H1 (cell line): ENCODE data around the gene TMIGD1. TPM values are rescaled to one million over a fixed set of nuclear protein-coding genes. Genes with fewer than 3 reads are reported as not detected.

Experiments used
- CTCF ChIA-PET: fragments of 300-600 bp; sonication (Branson Sonifier 250); formaldehyde crosslinking; loops from one replicate; lab custom pipeline; 2021; ENCODE audit not compliant: partially characterized antibody; lab: Charles Lee
- POLR2A ChIA-PET: fragments of 300-600 bp; sonication (Branson Sonifier 250); formaldehyde crosslinking; loops from one replicate; lab custom pipeline; 2021; ENCODE audit warnings: inconsistent platforms; ENCODE audit not compliant: partially characterized antibody; lab: Charles Lee
- DNase-seq, 2 experiments: peaks; one replicate each; pipeline versions ENCODE4 v3.0.0 to v3.0.0-alpha.2; 2010 to 2022; ENCODE audit warnings: low spot score in 2 of 2, low read depth in 1 of 2, mixed read lengths in 1 of 2
- FAIRE-seq: peaks from 2 replicates; lab custom pipeline; 2011; peaks lifted over from hg19 to GRCh38; lab: Jason Lieb, UNC
- H2AFZ ChIP-seq: 2 replicates; pipeline ENCODE4 v1.8.1; 2012; ENCODE audit warnings: low read length, inconsistent platforms
- H2AK5ac ChIP-seq: 2 replicates; pipeline ENCODE4 v1.6.1; 2013; ENCODE audit warnings: low read depth, low read length
- H2BK120ac ChIP-seq: replicated peaks from 2 replicates; pipeline ENCODE3; 2013; ENCODE audit warnings: low read depth, low read length, inconsistent platforms
- H2BK12ac ChIP-seq: 2 replicates; pipeline ENCODE4 v1.6.1; 2013; ENCODE audit warnings: low read depth, low read length
- H2BK15ac ChIP-seq: 2 replicates; pipeline ENCODE4 v1.6.1; 2013; ENCODE audit warnings: low read length
- H2BK20ac ChIP-seq: 2 replicates; pipeline ENCODE4 v1.6.1; 2013; ENCODE audit warnings: low read length
- H2BK5ac ChIP-seq: 2 replicates; pipeline ENCODE4 v1.6.1; 2013; ENCODE audit warnings: low read depth, low read length
- H3K14ac ChIP-seq: 2 replicates; pipeline ENCODE4 v1.6.1; 2013; ENCODE audit warnings: inconsistent platforms; ENCODE audit not compliant: insufficient read length
- H3K18ac ChIP-seq: 2 replicates; pipeline ENCODE4 v1.6.1; 2013; ENCODE audit warnings: low read length; ENCODE audit errors: extremely low read depth
- H3K23ac ChIP-seq: 2 replicates; pipeline ENCODE4 v1.6.1; 2013; ENCODE audit warnings: inconsistent platforms; ENCODE audit not compliant: insufficient read length
- H3K23me2 ChIP-seq: 2 replicates; pipeline ENCODE4 v1.6.1; 2013; ENCODE audit warnings: low read depth, low read length
- H3K27ac ChIP-seq: 2 replicates; pipeline ENCODE4 v1.6.1; 2011; ENCODE audit warnings: low read depth, low read length, inconsistent platforms
- H3K27me3 ChIP-seq, 4 experiments: replicated peaks in 1 of 4; 1 replicate in 1 of 4; 2 replicates in 3 of 4; pipeline versions ENCODE4 v1.6.1 to v1.8.1; 2011 to 2013; ENCODE audit warnings: low read length in 3 of 4, mild to moderate bottlenecking in 3 of 4, inconsistent platforms in 2 of 4, mixed read lengths in 2 of 4, moderate library complexity in 1 of 4; ENCODE audit not compliant: control insufficient read depth in 3 of 4, insufficient read depth in 3 of 4; ENCODE audit errors: extremely low read depth in 1 of 4
- H3K36me3 ChIP-seq, 4 experiments: 2 replicates each; pipeline versions ENCODE4 v1.6.1 to v1.8.1; 2011 to 2013; ENCODE audit warnings: mild to moderate bottlenecking in 4 of 4, low read length in 3 of 4, moderate library complexity in 2 of 4, control low read depth in 1 of 4, inconsistent platforms in 1 of 4; ENCODE audit not compliant: insufficient read depth in 4 of 4, control insufficient read depth in 2 of 4
- H3K4ac ChIP-seq: replicated peaks from 2 replicates; pipeline ENCODE3; 2013; ENCODE audit warnings: low read length, low read depth, mixed read lengths, inconsistent platforms; ENCODE audit not compliant: insufficient read length
- H3K4me1 ChIP-seq, 4 experiments: replicated peaks in 1 of 4; 1 replicate in 1 of 4; 2 replicates in 3 of 4; pipeline versions ENCODE4 v1.6.1 to v1.8.1; 2011 to 2013; ENCODE audit warnings: low read length in 3 of 4, inconsistent platforms in 2 of 4, mixed read lengths in 1 of 4; ENCODE audit not compliant: insufficient read depth in 4 of 4, control insufficient read depth in 3 of 4
- H3K4me2 ChIP-seq, 2 experiments: 2 replicates each; pipeline versions ENCODE4 v1.6.1 to v1.8.1; 2011 to 2013; ENCODE audit warnings: low read depth in 2 of 2, low read length in 2 of 2, control low read depth in 1 of 2, inconsistent platforms in 1 of 2, mild to moderate bottlenecking in 1 of 2; ENCODE audit not compliant: insufficient read depth in 1 of 2
- H3K4me3 ChIP-seq, 4 experiments: fragments of 200-600, 300-600 bp in 1 of 4; sonication (generic), shearing (Covaris generic), sonication (Bioruptor Twin) in 1 of 4; 2 replicates each; pipeline versions ENCODE4 v1.5.1 to v1.8.1; 2011 to 2016; ENCODE audit warnings: low read length in 4 of 4, low read depth in 3 of 4, control low read depth in 2 of 4, inconsistent platforms in 2 of 4, mild to moderate bottlenecking in 2 of 4, mixed read lengths in 1 of 4, moderate library complexity in 1 of 4; ENCODE audit not compliant: insufficient read depth in 2 of 4; ENCODE audit errors: extremely low read depth in 1 of 4
- H3K56ac ChIP-seq: replicated peaks from 2 replicates; pipeline ENCODE3; 2013; ENCODE audit warnings: low read depth, mild to moderate bottlenecking, mixed read lengths, low read length, inconsistent platforms; ENCODE audit not compliant: insufficient read length
- H3K79me1 ChIP-seq: 2 replicates; pipeline ENCODE4 v1.6.1; 2013; ENCODE audit warnings: low read depth, low read length, control low read depth
- H3K79me2 ChIP-seq, 2 experiments: 2 replicates each; pipeline versions ENCODE4 v1.6.1 to v1.8.1; 2012 to 2013; ENCODE audit warnings: low read length in 2 of 2, mild to moderate bottlenecking in 2 of 2, inconsistent platforms in 1 of 2; ENCODE audit not compliant: insufficient read depth in 2 of 2, control insufficient read depth in 1 of 2
- H3K9ac ChIP-seq, 4 experiments: replicated peaks in 1 of 4; 1 replicate in 1 of 4; 2 replicates in 3 of 4; pipeline versions ENCODE4 v1.6.1 to v1.8.1; 2011 to 2013; ENCODE audit warnings: low read depth in 3 of 4, low read length in 3 of 4, control low read depth in 2 of 4, mild to moderate bottlenecking in 2 of 4, moderate library complexity in 2 of 4, inconsistent platforms in 1 of 4; ENCODE audit errors: extremely low read depth in 1 of 4
- H3K9me3 ChIP-seq, 2 experiments: 2 replicates each; pipeline versions ENCODE4 v1.6.1 to v1.8.1; 2012 to 2013; ENCODE audit warnings: mild to moderate bottlenecking in 2 of 2, moderate library complexity in 2 of 2, control low read depth in 1 of 2, inconsistent platforms in 1 of 2, low read depth in 1 of 2, low read length in 1 of 2, mixed read lengths in 1 of 2; ENCODE audit not compliant: insufficient read depth in 2 of 2
- H4K20me1 ChIP-seq, 2 experiments: replicated peaks in 1 of 2; 2 replicates each; pipeline versions ENCODE3 to v1.8.1; 2011 to 2013; ENCODE audit warnings: inconsistent platforms in 2 of 2, low read length in 2 of 2, mild to moderate bottlenecking in 1 of 2; ENCODE audit not compliant: insufficient read depth in 2 of 2, control insufficient read depth in 1 of 2
- H4K5ac ChIP-seq: 2 replicates; pipeline ENCODE4 v1.6.1; 2013; ENCODE audit warnings: low read length, low read depth, mixed read lengths, inconsistent platforms; ENCODE audit not compliant: insufficient read length
- H4K8ac ChIP-seq: 2 replicates; pipeline ENCODE4 v1.8.0; 2013; ENCODE audit warnings: mild to moderate bottlenecking, moderate library complexity, low read length, inconsistent platforms; ENCODE audit not compliant: insufficient read depth; ENCODE audit errors: extremely low read depth
- H4K91ac ChIP-seq: replicated peaks from 2 replicates; pipeline ENCODE3; 2013; ENCODE audit warnings: low read length, mixed read lengths, inconsistent platforms; ENCODE audit not compliant: insufficient read length
- GABPA ChIP-seq: IDR thresholded peaks from 2 replicates; pipeline ENCODE4 v1.6.1; 2011; ENCODE audit warnings: mild to moderate bottlenecking, low read length, moderate library complexity, borderline replicate concordance; ENCODE audit not compliant: insufficient read depth
- KDM1A ChIP-seq: fragments of 200-600, 300-600 bp; sonication (generic); IDR thresholded peaks from 2 replicates; pipeline ENCODE4 v1.7.1; 2016; ENCODE audit warnings: mild to moderate bottlenecking, low read length, borderline replicate concordance
- SIRT6 ChIP-seq: IDR thresholded peaks from one replicate; pipeline ENCODE4 v1.7.1; 2012; ENCODE audit warnings: low read length, inconsistent platforms
- SRF ChIP-seq: IDR thresholded peaks from 2 replicates; pipeline ENCODE4 v1.6.1; 2011; ENCODE audit warnings: mild to moderate bottlenecking, low read depth, low read length, moderate library complexity
- TAF1 ChIP-seq: IDR thresholded peaks from 2 replicates; pipeline ENCODE4 v1.6.1; 2011; ENCODE audit warnings: mild to moderate bottlenecking, low read depth, low read length
- WGBS, 2 experiments: shearing (Covaris generic) in 1 of 2; methylation state at CpG; one replicate each; pipeline versions ENCODE4 v1.1.6 to v1.1.7; 2013 to 2015; ENCODE audit warnings: low lambda C conversion rate in 2 of 2, mixed read lengths in 2 of 2, inconsistent platforms in 1 of 2, low coverage in 1 of 2, missing lambda C conversion rate in 1 of 2; ENCODE audit not compliant: insufficient replicate concordance in 2 of 2, insufficient coverage in 1 of 2, insufficient read length in 1 of 2; ENCODE audit errors: extremely low coverage in 1 of 2, missing lambda C conversion rate in 1 of 2; 5-methylcytosine and 5-hydroxymethylcytosine counted together
- long read RNA-seq, 2 experiments: library from RNA in 1 of 2; library from capped mRNA in 1 of 2; stranded (forward); transcript quantifications; one replicate each; pipeline ENCODE4 v2.0.0, GENCODE V29; 2021; ENCODE audit warnings: inconsistent platforms in 1 of 2
- polyA minus RNA-seq, 3 experiments: library from RNA; depleted of rRNA, polyadenylated mRNA; stranded (reverse); fragments of >200 nt; gene quantifications; 1 replicate in 2 of 3; 2 replicates in 1 of 3; pipeline ENCODE4 v1.2.3, GENCODE V29; 2011
- polyA plus RNA-seq, 7 experiments: library from polyadenylated mRNA; depleted of rRNA in 3 of 7; stranded (reverse) in 5 of 7; unstranded in 2 of 7; fragments of >200 nt in 5 of 7; fragments of 200-250 nt in 2 of 7; gene quantifications; 1 replicate in 5 of 7; 2 replicates in 1 of 7; 4 replicates in 1 of 7; pipeline versions ENCODE4 v1.2.1 to v1.2.3, GENCODE V29; 2011 to 2013; ENCODE audit warnings: missing spikeins in 2 of 7, mixed read lengths in 2 of 7
- total RNA-seq: library from RNA; stranded (reverse); fragmentation: NEBNext Ultra II Directional; extraction: Animal tissue kit (Norgen Biotek cat#: 25700); gene quantifications from 2 replicates; pipeline ENCODE4 v1.2.1, GENCODE V29; 2021

TMIGD1 gene, protein sequence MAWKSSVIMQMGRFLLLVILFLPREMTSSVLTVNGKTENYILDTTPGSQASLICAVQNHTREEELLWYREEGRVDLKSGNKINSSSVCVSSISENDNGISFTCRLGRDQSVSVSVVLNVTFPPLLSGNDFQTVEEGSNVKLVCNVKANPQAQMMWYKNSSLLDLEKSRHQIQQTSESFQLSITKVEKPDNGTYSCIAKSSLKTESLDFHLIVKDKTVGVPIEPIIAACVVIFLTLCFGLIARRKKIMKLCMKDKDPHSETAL
- not detected in 2 replicates for total RNA-seq
- not detected in 2 replicates for polyA plus RNA-seq (2011; rRNA removed)
- not detected for polyA plus RNA-seq (2011; cell fraction: cytosol; rRNA removed)
- polyA plus RNA-seq (2011; cell fraction: nucleus; rRNA removed), result not detected
- not detected in 4 replicates for polyA plus RNA-seq (2012, experiment 1 of 2)
- polyA plus RNA-seq (2012, experiment 2 of 2), result not detected
- polyA plus RNA-seq (2013, experiment 1 of 2), result not detected
- not detected for polyA plus RNA-seq (2013, experiment 2 of 2)
- not detected in 2 replicates for polyA minus RNA-seq (2011; rRNA and poly(A)+ RNA removed)
- polyA minus RNA-seq (2011; cell fraction: cytosol; rRNA and poly(A)+ RNA removed), result not detected
- polyA minus RNA-seq (2011; cell fraction: nucleus; rRNA and poly(A)+ RNA removed), result not detected
- long read RNA-seq, experiment 1, result 0 reads
- long read RNA-seq, experiment 2, result 0 reads

DNA sequence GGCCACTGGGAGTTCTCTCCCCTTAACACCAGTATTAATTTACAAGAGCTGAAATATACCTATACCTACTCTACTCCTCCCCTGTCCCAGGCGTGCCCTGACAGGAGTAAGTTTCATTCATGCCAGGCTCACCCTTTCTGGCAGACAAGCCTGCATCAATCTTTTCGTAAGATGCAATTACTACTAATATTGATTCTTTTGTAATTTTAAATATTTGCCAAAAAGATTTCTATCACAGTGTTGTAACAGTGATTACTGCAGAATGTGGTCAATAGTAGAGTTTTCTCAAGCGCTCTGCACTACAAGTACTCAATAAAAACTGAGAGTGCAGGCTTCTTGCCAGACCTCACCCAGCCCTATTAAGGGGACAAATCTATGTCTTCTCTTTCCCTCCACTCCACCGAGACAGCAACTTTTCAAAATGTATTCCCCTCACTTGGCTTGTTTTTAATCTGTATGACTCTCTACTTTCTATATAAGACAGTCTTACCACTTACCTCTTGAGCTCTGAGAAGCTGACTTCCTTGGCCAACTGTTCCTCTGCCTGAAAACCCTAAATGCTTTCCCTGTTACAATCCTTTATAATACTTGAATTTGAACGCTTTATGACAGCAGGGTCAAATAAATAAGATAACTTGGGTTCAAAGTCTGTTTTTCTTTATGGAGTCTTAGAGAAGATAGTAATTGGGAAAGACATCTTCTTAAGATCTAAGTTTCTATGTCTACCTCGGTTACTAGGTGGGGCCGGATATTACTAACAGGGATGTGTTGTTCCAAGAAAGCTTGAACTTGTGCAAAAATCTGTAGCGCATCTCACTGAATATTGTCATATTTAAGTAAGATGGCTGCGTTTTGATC is at the start of gene TMIGD1:
TMIGD1 (minus strand) TSS at position 555 of the 858 bp plus-strand sequence. CDS start 1,924 bp downstream, outside the sequence.
- no peak within 1 kb of the TSS for H4K5ac ChIP-seq
- ChIA-PET POLR2A (no interaction called here), CTCF (interaction anchor here (0.6 to 1.7 kb wide), 3 partner anchors 11 to 229 kb away, joined by 3 to 5 read pairs (median 3); no protein-coding TSS in a partner anchor)
- no peak within 1 kb of the TSS for H2BK15ac ChIP-seq
- 90% methylated on average over 9 of the region's 9 CpGs; no CpG with 5 or more reads in 1 of the 2 experiments for WGBS, 2 experiments
- H3K9me3 ChIP-seq, result no peaks in the 10 kb centered on the region
- H3K14ac ChIP-seq, result no peak within 1 kb of the TSS
- H3K27ac ChIP-seq, result no peak within 1 kb of the TSS
- TF ChIP-seq SIRT6, result no peak
- no peak for TF ChIP-seq SRF
- no peak for TF ChIP-seq KDM1A
- TF ChIP-seq GABPA, result no peak
- TF ChIP-seq TAF1, result no peak
- no peak within 1 kb of the TSS for H4K91ac ChIP-seq
- no peaks in the 10 kb centered on the region for H3K27me3 ChIP-seq
- no peak within 1 kb of the TSS for H2AK5ac ChIP-seq
- H2BK12ac ChIP-seq, result no peak within 1 kb of the TSS
- FAIRE-seq (no peak), DNase-seq (no peak)
- no peaks in the 10 kb centered on the region for H3K36me3 ChIP-seq
- no peak within 1 kb of the TSS for H4K8ac ChIP-seq
- no peak within 1 kb of the TSS for H3K4me2 ChIP-seq
- no peak within 1 kb of the TSS for H2BK5ac ChIP-seq
- no peaks in the 10 kb centered on the region for H3K4me1 ChIP-seq
- H3K79me2 ChIP-seq, result no peaks in the 10 kb centered on the region
- no peak within 1 kb of the TSS for H2BK20ac ChIP-seq
- H3K4me3 ChIP-seq, result no peak within 1 kb of the TSS
- H2AFZ ChIP-seq, result no peak within 1 kb of the TSS
- no peak within 1 kb of the TSS for H3K4ac ChIP-seq
- no peak within 1 kb of the TSS for H3K23ac ChIP-seq
- no peak within 1 kb of the TSS for H2BK120ac ChIP-seq
- H3K9ac ChIP-seq, result no peak within 1 kb of the TSS
- no peaks in the 10 kb centered on the region for H4K20me1 ChIP-seq
- H3K23me2 ChIP-seq, result no peaks in the 10 kb centered on the region
- no peak within 1 kb of the TSS for H3K18ac ChIP-seq
- no peaks in the 10 kb centered on the region for H3K79me1 ChIP-seq
- H3K56ac ChIP-seq, result no peak within 1 kb of the TSS
